ENCODE measurements around the gene MRPL41.

Gene MRPL41

GRCh38 chr9:137580954-137581322 is 29.3 kb downstream of the MRPL41 start:
- no peak for TF ChIP-seq ZNF274 (IDR thresholded peaks at IDR 0.05; ENCODE audit: low read depth, low read length)
- no peak for TF ChIP-seq SUZ12 (IDR thresholded peaks at IDR 0.05; ENCODE audit: extremely low read depth, insufficient read depth, insufficient read length)
- no peak for TF ChIP-seq YY1 (IDR thresholded peaks at IDR 0.05; ENCODE audit: insufficient read depth, insufficient read length)
- H3K36me3 ChIP-seq (ENCODE audit: insufficient read depth, insufficient read length, low read length), result peaks cover 76% of the 10 kb centered on the region
- no peaks in the 10 kb centered on the region for H3K27me3 ChIP-seq (ENCODE audit: insufficient read depth, insufficient read length)
- no peaks in the 10 kb centered on the region for H3K9me3 ChIP-seq (ENCODE audit: insufficient read depth, low read length)
- no peak overlapping the region for H3K4me3 ChIP-seq (ENCODE audit: insufficient read length, low read depth)
- no peak for DNase-seq (ENCODE audit: low read depth, low spot score)
- peak overlapping the region; percentile 44 for H3K9ac ChIP-seq (ENCODE audit: insufficient read length, low read depth)
- H3K4me1 ChIP-seq (ENCODE audit: insufficient read depth, insufficient read length), result peaks cover 24% of the 10 kb centered on the region

GRCh38 chr9:137581361-137582285 is 29.9 kb downstream of the MRPL41 start:
- no peak for TF ChIP-seq SUZ12 (IDR thresholded peaks at IDR 0.05; ENCODE audit: extremely low read depth, insufficient read depth, insufficient read length)
- no peak for TF ChIP-seq ZNF274 (IDR thresholded peaks at IDR 0.05; ENCODE audit: low read depth, low read length)
- TF ChIP-seq YY1 (IDR thresholded peaks at IDR 0.05; ENCODE audit: insufficient read depth, insufficient read length), result no peak
- no peaks in the 10 kb centered on the region for H3K27me3 ChIP-seq (ENCODE audit: insufficient read depth, insufficient read length)
- H3K4me1 ChIP-seq (ENCODE audit: insufficient read depth, insufficient read length), result peaks cover 24% of the 10 kb centered on the region
- H3K4me3 ChIP-seq (ENCODE audit: insufficient read length, low read depth), result no peak overlapping the region
- H3K36me3 ChIP-seq (ENCODE audit: insufficient read depth, insufficient read length, low read length), result peaks cover 76% of the 10 kb centered on the region
- H3K9me3 ChIP-seq (ENCODE audit: insufficient read depth, low read length), result no peaks in the 10 kb centered on the region
- peak overlapping the region; percentile 44 for H3K9ac ChIP-seq (ENCODE audit: insufficient read length, low read depth)
- DNase-seq (ENCODE audit: low read depth, low spot score), result no peak

GRCh38 chr9:137582286-137582860 is 30.7 kb downstream of the MRPL41 start:
- Histone ChIP-seq H3K36me3 (ENCODE audit: insufficient read depth, insufficient read length, low read length) (peaks cover 76% of the 10 kb centered on the region), H3K9me3 (ENCODE audit: insufficient read depth, low read length) (no peaks in the 10 kb centered on the region), H3K4me3 (ENCODE audit: insufficient read length, low read depth) (no peak overlapping the region), H3K27me3 (ENCODE audit: insufficient read depth, insufficient read length) (no peaks in the 10 kb centered on the region), H3K9ac (ENCODE audit: insufficient read length, low read depth) (peak overlapping the region; percentile 13), H3K4me1 (ENCODE audit: insufficient read depth, insufficient read length) (peaks cover 26% of the 10 kb centered on the region)
- TF ChIP-seq YY1 (IDR thresholded peaks at IDR 0.05; ENCODE audit: insufficient read depth, insufficient read length) (no peak), ZNF274 (IDR thresholded peaks at IDR 0.05; ENCODE audit: low read depth, low read length) (no peak), SUZ12 (IDR thresholded peaks at IDR 0.05; ENCODE audit: extremely low read depth, insufficient read depth, insufficient read length) (no peak)
- no peak for DNase-seq (ENCODE audit: low read depth, low spot score)

GRCh38 chr9:137583347-137583746 is 31.7 kb downstream of the MRPL41 start:
- TF ChIP-seq ZNF274 (IDR thresholded peaks at IDR 0.05; ENCODE audit: low read depth, low read length), result no peak
- no peak for TF ChIP-seq SUZ12 (IDR thresholded peaks at IDR 0.05; ENCODE audit: extremely low read depth, insufficient read depth, insufficient read length)
- no peak for TF ChIP-seq YY1 (IDR thresholded peaks at IDR 0.05; ENCODE audit: insufficient read depth, insufficient read length)
- Histone ChIP-seq H3K4me3 (ENCODE audit: insufficient read length, low read depth) (no peak overlapping the region), H3K27me3 (ENCODE audit: insufficient read depth, insufficient read length) (no peaks in the 10 kb centered on the region), H3K9me3 (ENCODE audit: insufficient read depth, low read length) (no peaks in the 10 kb centered on the region), H3K36me3 (ENCODE audit: insufficient read depth, insufficient read length, low read length) (peaks cover 83% of the 10 kb centered on the region), H3K9ac (ENCODE audit: insufficient read length, low read depth) (no peak overlapping the region), H3K4me1 (ENCODE audit: insufficient read depth, insufficient read length) (peaks cover 28% of the 10 kb centered on the region)
- DNase-seq (ENCODE audit: low read depth, low spot score), result no peak

- H3K36me3 ChIP-seq (ENCODE audit: insufficient read depth, insufficient read length, low read length), result peaks cover 89% of the 10 kb centered on the region
- no peak for DNase-seq (ENCODE audit: low read depth, low spot score)
Observed at GRCh38 chr9:137583957-137584356, 32.3 kb downstream of the MRPL41 start.

GRCh38 chr9:137586854-137587253 is 35.2 kb downstream of the MRPL41 start:
- no peak overlapping the region for H3K4me3 ChIP-seq (ENCODE audit: insufficient read length, low read depth)
- H3K9ac ChIP-seq (ENCODE audit: insufficient read length, low read depth), result no peak overlapping the region
- peaks cover 23% of the 10 kb centered on the region for H3K4me1 ChIP-seq (ENCODE audit: insufficient read depth, insufficient read length)
- H3K27me3 ChIP-seq (ENCODE audit: insufficient read depth, insufficient read length), result no peaks in the 10 kb centered on the region
- no peak for DNase-seq (ENCODE audit: low read depth, low spot score)
- no peak for TF ChIP-seq SUZ12 (IDR thresholded peaks at IDR 0.05; ENCODE audit: extremely low read depth, insufficient read depth, insufficient read length)
- no peak for TF ChIP-seq ZNF274 (IDR thresholded peaks at IDR 0.05; ENCODE audit: low read depth, low read length)
- TF ChIP-seq YY1 (IDR thresholded peaks at IDR 0.05; ENCODE audit: insufficient read depth, insufficient read length), result no peak
- H3K9me3 ChIP-seq (ENCODE audit: insufficient read depth, low read length), result no peaks in the 10 kb centered on the region
- H3K36me3 ChIP-seq (ENCODE audit: insufficient read depth, insufficient read length, low read length), result peaks cover 76% of the 10 kb centered on the region

More at GRCh38 chr9:137583957-137584356, 32.3 kb downstream of the MRPL41 start:
- H3K9me3 ChIP-seq (ENCODE audit: insufficient read depth, low read length), result no peaks in the 10 kb centered on the region
- peaks cover 34% of the 10 kb centered on the region for H3K4me1 ChIP-seq (ENCODE audit: insufficient read depth, insufficient read length)
- H3K27me3 ChIP-seq (ENCODE audit: insufficient read depth, insufficient read length), result no peaks in the 10 kb centered on the region
- TF ChIP-seq ZNF274 (IDR thresholded peaks at IDR 0.05; ENCODE audit: low read depth, low read length) (no peak), YY1 (IDR thresholded peaks at IDR 0.05; ENCODE audit: insufficient read depth, insufficient read length) (no peak), SUZ12 (IDR thresholded peaks at IDR 0.05; ENCODE audit: extremely low read depth, insufficient read depth, insufficient read length) (no peak)
- H3K4me3 ChIP-seq (ENCODE audit: insufficient read length, low read depth), result no peak overlapping the region
- no peak overlapping the region for H3K9ac ChIP-seq (ENCODE audit: insufficient read length, low read depth)

GRCh38 chr9:137588311-137588710 is 36.6 kb downstream of the MRPL41 start:
- H3K9ac ChIP-seq (ENCODE audit: insufficient read length, low read depth), result peak overlapping the region; percentile 99
- TF ChIP-seq YY1 (IDR thresholded peaks at IDR 0.05; ENCODE audit: insufficient read depth, insufficient read length), result no peak
- TF ChIP-seq SUZ12 (IDR thresholded peaks at IDR 0.05; ENCODE audit: extremely low read depth, insufficient read depth, insufficient read length), result no peak
- TF ChIP-seq ZNF274 (IDR thresholded peaks at IDR 0.05; ENCODE audit: low read depth, low read length), result no peak
- peaks cover 66% of the 10 kb centered on the region for H3K36me3 ChIP-seq (ENCODE audit: insufficient read depth, insufficient read length, low read length)
- peaks cover 22% of the 10 kb centered on the region for H3K4me1 ChIP-seq (ENCODE audit: insufficient read depth, insufficient read length)
- no peaks in the 10 kb centered on the region for H3K9me3 ChIP-seq (ENCODE audit: insufficient read depth, low read length)
- H3K27me3 ChIP-seq (ENCODE audit: insufficient read depth, insufficient read length), result no peaks in the 10 kb centered on the region
- no peak overlapping the region for H3K4me3 ChIP-seq (ENCODE audit: insufficient read length, low read depth)
- no peak for DNase-seq (ENCODE audit: low read depth, low spot score)
